Subcutaneous abdominal adipose tissue (tissue), 5 donors: ENCODE data around the gene OR5AN1.
"Not testable (repeated sequence)": the region's sequence is repeated elsewhere in the genome, so short reads cannot be mapped to it uniquely, and the experiment has no call there.

Experiments used
- H3K27ac ChIP-seq: one replicate; pipeline ENCODE4 v1.7.0; 2013; ENCODE audit warnings: low read depth, mild to moderate bottlenecking, inconsistent platforms, low read length, moderate library complexity
- H3K27me3 ChIP-seq, 5 donors: one replicate each; pipeline ENCODE4 v1.7.0; 2013; ENCODE audit warnings: low read length in 5 of 5, inconsistent platforms in 1 of 5; ENCODE audit not compliant: control insufficient read depth in 5 of 5, insufficient read depth in 4 of 5
- H3K36me3 ChIP-seq, 5 donors: one replicate each; pipeline ENCODE4 v1.7.0; 2013; ENCODE audit warnings: low read length in 5 of 5; ENCODE audit not compliant: control insufficient read depth in 5 of 5, insufficient read depth in 5 of 5
- H3K4me1 ChIP-seq, 5 donors: one replicate each; pipeline ENCODE4 v1.7.0; 2013; ENCODE audit warnings: low read length in 5 of 5, mild to moderate bottlenecking in 3 of 5, moderate library complexity in 1 of 5; ENCODE audit not compliant: control insufficient read depth in 5 of 5, insufficient read depth in 5 of 5
- H3K4me3 ChIP-seq, 5 donors: one replicate each; pipeline ENCODE4 v1.7.0; 2013; ENCODE audit warnings: low read length in 5 of 5, low read depth in 1 of 5
- H3K9ac ChIP-seq, 5 donors: one replicate each; pipeline ENCODE4 v1.7.0; 2013; ENCODE audit warnings: low read length in 5 of 5, mild to moderate bottlenecking in 4 of 5, moderate library complexity in 3 of 5
- H3K9me3 ChIP-seq, 5 donors: one replicate each; pipeline ENCODE4 v1.7.0; 2013; ENCODE audit warnings: low read length in 5 of 5; ENCODE audit not compliant: control insufficient read depth in 5 of 5
- donor health status: healthy.
- donor health status: healthy.
- donor health status: healthy.
- donor health status: healthy.
- donor health status: healthy.

OR5AN1 gene

DNA sequence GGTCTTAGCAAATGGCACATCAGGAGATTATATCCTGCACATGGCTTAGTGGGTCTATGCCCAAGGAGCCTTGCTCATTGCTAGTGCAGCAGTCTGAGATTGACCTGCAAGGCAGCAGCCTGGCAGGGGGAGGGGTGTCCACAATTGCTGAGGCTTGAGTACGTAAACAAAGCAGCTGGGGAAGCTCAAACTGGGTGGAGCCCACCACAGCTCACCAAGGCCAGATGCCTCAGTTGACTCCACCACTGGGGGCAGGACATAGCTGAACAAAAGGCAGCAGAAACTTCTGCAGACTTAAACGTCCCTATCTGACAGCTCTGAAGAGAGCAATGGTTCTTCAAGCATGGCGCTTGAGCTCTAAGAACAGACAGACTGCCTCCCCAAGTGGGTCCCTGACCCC, 13.6 kb downstream of the OR5AN1 start:
- H3K27me3 ChIP-seq = not testable (repeated sequence)
- peaks cover 0 to 30% (median 16%) of the 10 kb centered on the region in 5 donors for H3K9me3 ChIP-seq

GRCh38 chr11:59380263-59381059, 21.8 kb downstream of the OR5AN1 start:
- H3K27me3 ChIP-seq = no peaks in the 10 kb centered on the region
- H3K9me3 ChIP-seq = peaks cover 0 to 3% (median 0%) of the 10 kb centered on the region in 5 donors
- H3K4me1 ChIP-seq = no peaks in the 10 kb centered on the region
- H3K4me3 ChIP-seq = no peak overlapping the region
- H3K27ac ChIP-seq = no peak overlapping the region
- H3K36me3 ChIP-seq = no peaks in the 10 kb centered on the region
- H3K9ac ChIP-seq = no peak overlapping the region

More for the DNA sequence above, 13.6 kb downstream of the OR5AN1 start:
- not testable (repeated sequence) for H3K9ac ChIP-seq, H3K27ac ChIP-seq, H3K36me3 ChIP-seq
- H3K4me1 ChIP-seq = peaks cover 0 to 12% (median 0%) of the 10 kb centered on the region in 5 donors
- H3K4me3 ChIP-seq = peak overlapping the region in 1 of 5 donors; percentile 17

- H3K36me3 ChIP-seq = no peaks in the 10 kb centered on the region
- H3K4me1 ChIP-seq = no peaks in the 10 kb centered on the region
Observed at GRCh38 chr11:59394186-59394585, 35.5 kb downstream of the OR5AN1 start.

DNA sequence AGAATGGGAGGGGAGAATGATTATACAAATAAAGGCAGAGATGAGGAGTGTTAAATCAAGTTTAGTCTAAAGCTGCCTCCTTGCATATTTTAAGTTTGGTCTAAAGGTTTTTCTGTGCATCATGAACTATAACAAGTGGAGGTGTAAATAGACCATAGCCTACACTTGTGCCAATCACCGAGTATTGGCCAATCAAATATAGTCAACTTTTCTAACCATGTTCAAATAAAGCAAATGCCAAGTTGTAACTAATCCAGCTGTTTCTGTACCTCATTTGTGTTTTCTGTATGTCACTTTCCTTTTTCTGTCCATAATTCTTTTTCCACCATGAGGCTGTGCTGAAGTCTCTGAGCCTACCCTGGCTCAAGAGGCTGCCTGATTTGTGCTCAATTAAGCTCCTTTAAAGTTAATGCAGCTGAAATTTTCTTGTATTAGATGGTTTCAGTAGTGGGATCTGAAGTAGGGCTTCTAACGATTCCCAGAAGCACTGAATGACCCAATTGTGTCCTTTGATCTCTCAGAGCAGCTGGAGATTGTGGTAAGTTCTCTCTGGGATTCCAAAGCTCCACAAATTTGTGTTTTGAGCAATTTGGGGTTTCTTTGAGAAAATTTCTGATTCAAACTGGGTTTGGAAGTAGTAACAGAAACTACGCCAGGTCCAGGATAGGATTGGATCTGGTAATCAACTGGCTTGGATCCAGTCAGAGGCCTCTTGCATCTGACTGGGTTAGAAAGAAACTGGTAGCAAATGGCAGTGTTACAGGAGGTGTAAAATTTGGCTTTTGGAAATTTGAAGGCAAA, 42.0 kb downstream of the OR5AN1 start:
- Histone ChIP-seq H3K4me3 (no peak overlapping the region), H3K9ac (no peak overlapping the region), H3K27ac (no peak overlapping the region), H3K27me3 (no peaks in the 10 kb centered on the region), H3K4me1 (no peaks in the 10 kb centered on the region), H3K9me3 (peaks cover 0 to 9% (median 5%) of the 10 kb centered on the region in 5 donors), H3K36me3 (no peaks in the 10 kb centered on the region)

More at GRCh38 chr11:59394186-59394585, 35.5 kb downstream of the OR5AN1 start:
- Histone ChIP-seq H3K9ac (no peak overlapping the region), H3K27me3 (no peaks in the 10 kb centered on the region), H3K9me3 (peaks cover 0 to 2% (median 0%) of the 10 kb centered on the region in 5 donors), H3K27ac (no peak overlapping the region), H3K4me3 (no peak overlapping the region)

DNA sequence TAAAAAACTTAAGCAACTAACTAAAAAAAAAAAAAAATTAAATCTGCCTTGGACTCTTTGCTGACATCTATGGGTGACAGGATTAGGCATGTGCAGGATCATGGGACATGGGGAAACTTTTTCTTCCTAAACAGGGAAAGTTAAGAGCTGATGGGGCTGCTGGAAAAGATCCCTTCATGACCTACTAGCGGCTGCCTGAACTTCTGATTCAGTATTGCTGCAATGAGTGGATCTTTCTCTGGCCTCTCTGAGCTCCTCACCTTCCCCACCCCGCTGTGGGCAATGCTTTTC, 42.5 kb downstream of the OR5AN1 start:
- Histone ChIP-seq H3K36me3 (no peaks in the 10 kb centered on the region), H3K27ac (no peak overlapping the region), H3K9me3 (peaks cover 0 to 8% (median 5%) of the 10 kb centered on the region in 5 donors), H3K9ac (no peak overlapping the region), H3K4me3 (no peak overlapping the region), H3K4me1 (no peaks in the 10 kb centered on the region), H3K27me3 (no peaks in the 10 kb centered on the region)

DNA sequence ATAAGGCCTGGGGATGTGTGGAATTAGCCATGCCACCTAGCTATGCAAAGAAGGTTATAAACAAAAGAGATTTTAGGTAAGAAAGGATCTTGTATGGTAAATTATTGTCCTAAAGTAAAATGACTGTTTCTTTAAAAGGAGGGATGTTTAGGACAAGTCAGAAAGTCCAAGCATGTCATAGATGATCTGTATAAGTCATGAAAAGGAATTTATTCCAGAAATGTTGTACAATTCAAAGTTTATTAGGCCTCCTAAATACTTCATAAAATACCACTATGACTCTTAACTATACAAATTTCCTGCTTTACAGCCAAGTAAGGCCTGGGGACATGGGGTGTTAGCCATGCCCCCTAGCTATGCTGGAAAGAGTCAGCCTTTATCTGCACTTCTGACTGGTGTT, 44.9 kb downstream of the OR5AN1 start:
- Histone ChIP-seq H3K27me3 (no peaks in the 10 kb centered on the region), H3K27ac (no peak overlapping the region), H3K9ac (no peak overlapping the region), H3K9me3 (peaks cover 0 to 9% (median 7%) of the 10 kb centered on the region in 5 donors), H3K4me3 (no peak overlapping the region), H3K36me3 (no peaks in the 10 kb centered on the region), H3K4me1 (no peaks in the 10 kb centered on the region)

- Histone ChIP-seq H3K27me3 (peaks cover 0 to 7% (median 0%) of the 10 kb centered on the region in 5 donors), H3K4me1 (peaks cover 0 to 5% (median 0%) of the 10 kb centered on the region in 5 donors), H3K9me3 (peaks cover 0 to 20% (median 7%) of the 10 kb centered on the region in 5 donors), H3K4me3 (no peak overlapping the region), H3K36me3 (no peaks in the 10 kb centered on the region), H3K9ac (no peak overlapping the region), H3K27ac (no peak overlapping the region)
Observed at GRCh38 chr11:59413646-59414045, 55.0 kb downstream of the OR5AN1 start.

GRCh38 chr11:59415111-59415510, 56.4 kb downstream of the OR5AN1 start:
- no peak overlapping the region for H3K9ac ChIP-seq
- H3K4me3 ChIP-seq = no peak overlapping the region
- H3K4me1 ChIP-seq = peaks cover 0 to 5% (median 0%) of the 10 kb centered on the region in 5 donors
- peaks cover 0 to 7% (median 0%) of the 10 kb centered on the region in 5 donors for H3K27me3 ChIP-seq
- H3K9me3 ChIP-seq = peaks cover 0 to 8% (median 0%) of the 10 kb centered on the region in 5 donors
- no peak overlapping the region for H3K27ac ChIP-seq
- H3K36me3 ChIP-seq = no peaks in the 10 kb centered on the region

DNA sequence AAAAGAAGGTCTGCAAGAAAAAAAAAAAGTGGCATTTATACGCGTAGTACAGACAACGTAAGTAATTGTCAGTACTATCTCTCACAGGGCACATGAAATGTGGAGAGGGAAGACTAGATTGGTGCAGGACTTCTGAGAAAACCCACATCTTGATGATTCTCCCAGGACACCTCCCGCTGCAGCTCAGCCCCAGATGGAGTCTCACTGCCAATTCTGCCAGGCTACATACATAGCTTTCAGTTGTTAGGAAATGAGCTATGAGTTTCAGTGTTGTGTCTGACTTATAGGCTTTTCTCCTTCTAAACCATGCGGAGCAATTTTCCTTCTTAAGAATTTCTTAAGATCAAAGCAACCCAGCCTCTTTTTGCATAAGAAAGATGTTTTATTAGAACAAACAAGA, 57.9 kb downstream of the OR5AN1 start:
- no peaks in the 10 kb centered on the region for H3K9me3 ChIP-seq
- H3K36me3 ChIP-seq = no peaks in the 10 kb centered on the region

DNA sequence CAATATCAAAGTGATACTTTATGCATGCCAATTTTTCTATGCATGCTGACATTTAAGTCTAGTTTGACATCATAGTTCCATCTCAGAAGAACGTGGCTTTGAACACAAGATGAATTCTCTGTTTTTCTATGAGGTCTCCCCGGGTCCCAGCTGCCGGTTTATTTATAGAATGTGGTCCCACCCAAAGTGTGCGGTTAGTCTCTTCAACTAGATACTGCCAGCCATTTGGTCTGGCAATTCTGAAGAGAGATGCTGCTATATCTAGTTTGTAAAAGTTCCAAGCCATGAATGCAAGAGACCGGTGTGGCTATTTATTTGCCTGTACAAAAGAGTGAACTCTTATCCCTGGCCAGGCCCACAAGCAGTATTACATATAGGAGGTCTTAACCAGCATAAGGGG, 58.3 kb downstream of the OR5AN1 start:
- peaks cover 0 to 7% (median 0%) of the 10 kb centered on the region in 5 donors for H3K27me3 ChIP-seq

More for the DNA sequence above, 57.9 kb downstream of the OR5AN1 start:
- H3K27me3 ChIP-seq = peaks cover 0 to 7% (median 0%) of the 10 kb centered on the region in 5 donors
- H3K9ac ChIP-seq = no peak overlapping the region
- peaks cover 0 to 5% (median 0%) of the 10 kb centered on the region in 5 donors for H3K4me1 ChIP-seq
- no peak overlapping the region for H3K27ac ChIP-seq
- no peak overlapping the region for H3K4me3 ChIP-seq

More for the DNA sequence above, 58.3 kb downstream of the OR5AN1 start:
- H3K36me3 ChIP-seq = no peaks in the 10 kb centered on the region
- H3K4me1 ChIP-seq = peaks cover 0 to 5% (median 0%) of the 10 kb centered on the region in 5 donors
- no peak overlapping the region for H3K4me3 ChIP-seq
- no peaks in the 10 kb centered on the region for H3K9me3 ChIP-seq
- H3K9ac ChIP-seq = no peak overlapping the region
- H3K27ac ChIP-seq = no peak overlapping the region
